HG02884 (cell line): ENCODE data around the gene RS1.

ENCODE experiments used
- ATAC-seq: cut with Tn5 transposase; IDR thresholded peaks from one replicate; pipeline ENCODE4 v1.9.1; 2021; ENCODE audit warnings: mild to moderate bottlenecking, moderate library complexity; ENCODE audit not compliant: unreplicated experiment

The RS1 gene

GRCh38 chrX:18672008-18672407, at the start of gene RS1:
TSS of gene RS1 (minus strand) at chrX:18672108. CDS start at chrX:18672068, 40 bp downstream.
- no peak for ATAC-seq

GRCh38 chrX:18719852-18720251, 47.9 kb upstream of the RS1 start:
- no peak for ATAC-seq

GRCh38 chrX:18714910-18715309, 43.0 kb upstream of the RS1 start:
- ATAC-seq, result no peak

- no peak for ATAC-seq
These were observed 37.9 kb upstream of the RS1 start for GRCh38 chrX:18709833-18710232.

- no peak for ATAC-seq
These were observed 35.6 kb upstream of the RS1 start, which contains the start of gene PPEF1 for GRCh38 chrX:18707426-18708049. TSS of gene PPEF1 (plus strand) at chrX:18707645. CDS start at chrX:18707781, 136 bp downstream.

- ATAC-seq, result no peak
These were observed 30.7 kb upstream of the RS1 start for GRCh38 chrX:18702362-18703195.

- ATAC-seq, result no peak
These were observed 29.9 kb upstream of the RS1 start for GRCh38 chrX:18701621-18702361.

GRCh38 chrX:18698737-18699650, 27.1 kb upstream of the RS1 start:
- no peak for ATAC-seq

- no peak for ATAC-seq
These were observed 24.7 kb upstream of the RS1 start for GRCh38 chrX:18696653-18697052.

GRCh38 chrX:18692541-18692940, 20.6 kb upstream of the RS1 start:
- no peak for ATAC-seq

GRCh38 chrX:18691431-18691830, 19.5 kb upstream of the RS1 start:
- no peak for ATAC-seq

- no peak for ATAC-seq
These were observed 16.1 kb upstream of the RS1 start for GRCh38 chrX:18687856-18688495.

GRCh38 chrX:18682979-18683387, 11.1 kb upstream of the RS1 start:
- ATAC-seq, result no peak

- ATAC-seq, result no peak
These were observed 10.1 kb upstream of the RS1 start for GRCh38 chrX:18681996-18682395.

GRCh38 chrX:18677161-18677869, 5.4 kb upstream of the RS1 start:
- no peak for ATAC-seq

- no peak for ATAC-seq
These were observed 4.6 kb upstream of the RS1 start for GRCh38 chrX:18676470-18676869.

- no peak for ATAC-seq
These were observed 4.1 kb upstream of the RS1 start for GRCh38 chrX:18676050-18676449.

GRCh38 chrX:18674788-18675735, 3.2 kb upstream of the RS1 start:
- peak; percentile 78 for ATAC-seq
